ENCODE measurements around the gene RABL6. TPM values are rescaled to one million over a fixed set of nuclear protein-coding genes. Genes with fewer than 3 reads are reported as not detected.

RABL6 gene
- total RNA-seq, 1 donor from 2014 or later, result 68.2 TPM

- no peaks in the 10 kb centered on the region for H3K27me3 ChIP-seq
- H3K4me1 ChIP-seq, result peaks cover 20% of the 10 kb centered on the region
- no peak overlapping the region for H3K4me3 ChIP-seq
- DNase-seq (no peak), ATAC-seq (no peak)
- TF ChIP-seq, protein P1, sequence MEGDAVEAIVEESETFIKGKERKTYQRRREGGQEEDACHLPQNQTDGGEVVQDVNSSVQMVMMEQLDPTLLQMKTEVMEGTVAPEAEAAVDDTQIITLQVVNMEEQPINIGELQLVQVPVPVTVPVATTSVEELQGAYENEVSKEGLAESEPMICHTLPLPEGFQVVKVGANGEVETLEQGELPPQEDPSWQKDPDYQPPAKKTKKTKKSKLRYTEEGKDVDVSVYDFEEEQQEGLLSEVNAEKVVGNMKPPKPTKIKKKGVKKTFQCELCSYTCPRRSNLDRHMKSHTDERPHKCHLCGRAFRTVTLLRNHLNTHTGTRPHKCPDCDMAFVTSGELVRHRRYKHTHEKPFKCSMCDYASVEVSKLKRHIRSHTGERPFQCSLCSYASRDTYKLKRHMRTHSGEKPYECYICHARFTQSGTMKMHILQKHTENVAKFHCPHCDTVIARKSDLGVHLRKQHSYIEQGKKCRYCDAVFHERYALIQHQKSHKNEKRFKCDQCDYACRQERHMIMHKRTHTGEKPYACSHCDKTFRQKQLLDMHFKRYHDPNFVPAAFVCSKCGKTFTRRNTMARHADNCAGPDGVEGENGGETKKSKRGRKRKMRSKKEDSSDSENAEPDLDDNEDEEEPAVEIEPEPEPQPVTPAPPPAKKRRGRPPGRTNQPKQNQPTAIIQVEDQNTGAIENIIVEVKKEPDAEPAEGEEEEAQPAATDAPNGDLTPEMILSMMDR (IDR thresholded peaks at IDR 0.05), result no peak
- peaks cover 35% of the 10 kb centered on the region for H3K36me3 ChIP-seq
- H3K9me3 ChIP-seq, result no peaks in the 10 kb centered on the region
- intact Hi-C loops (cut with DNase I), result no loop called here
- H3K27ac ChIP-seq, result no peak overlapping the region
Observed at GRCh38 chr9:136860529-136860928, 52.8 kb downstream of the RABL6 start.

GRCh38 chr9:136860933-136861873, 53.5 kb downstream of the RABL6 start:
- peaks cover 20% of the 10 kb centered on the region for H3K4me1 ChIP-seq
- DNase-seq, result no peak
- no peak overlapping the region for H3K27ac ChIP-seq
- H3K36me3 ChIP-seq, result peaks cover 35% of the 10 kb centered on the region
- no peak for ATAC-seq
- H3K27me3 ChIP-seq, result no peaks in the 10 kb centered on the region
- no peaks in the 10 kb centered on the region for H3K9me3 ChIP-seq
- TF ChIP-seq, protein P1 (IDR thresholded peaks at IDR 0.05), result no peak
- intact Hi-C loops (cut with DNase I), result no loop called here
- H3K4me3 ChIP-seq, result no peak overlapping the region

- no peak for ATAC-seq
- Histone ChIP-seq H3K9me3 (no peaks in the 10 kb centered on the region), H3K27ac (no peak overlapping the region), H3K27me3 (no peaks in the 10 kb centered on the region), H3K36me3 (peaks cover 35% of the 10 kb centered on the region), H3K4me1 (peaks cover 22% of the 10 kb centered on the region), H3K4me3 (no peak overlapping the region)
- TF ChIP-seq, protein P1 (IDR thresholded peaks at IDR 0.05), result no peak
- no peak for DNase-seq
- intact Hi-C loops (cut with DNase I), result no loop called here
Observed at GRCh38 chr9:136861874-136862457, 54.2 kb downstream of the RABL6 start.

- intact Hi-C loops (cut with DNase I), result no loop called here
- TF ChIP-seq, protein P1 (IDR thresholded peaks at IDR 0.05), result no peak
- Histone ChIP-seq H3K4me1 (peaks cover 27% of the 10 kb centered on the region), H3K27ac (no peak overlapping the region), H3K9me3 (no peaks in the 10 kb centered on the region), H3K27me3 (no peaks in the 10 kb centered on the region), H3K36me3 (peaks cover 35% of the 10 kb centered on the region), H3K4me3 (no peak overlapping the region)
- ATAC-seq (no peak), DNase-seq (no peak)
Observed at GRCh38 chr9:136862849-136863622, 55.3 kb downstream of the RABL6 start.

- intact Hi-C loops (cut with DNase I), result no loop called here
- Histone ChIP-seq H3K27ac (no peak overlapping the region), H3K4me3 (no peak overlapping the region), H3K4me1 (peaks cover 27% of the 10 kb centered on the region), H3K36me3 (peaks cover 35% of the 10 kb centered on the region), H3K27me3 (no peaks in the 10 kb centered on the region), H3K9me3 (no peaks in the 10 kb centered on the region)
- TF ChIP-seq, protein P1 (IDR thresholded peaks at IDR 0.05), result no peak
- no peak for ATAC-seq
- no peak for DNase-seq
Observed at GRCh38 chr9:136863623-136864273, 56.0 kb downstream of the RABL6 start.

Measured in upper lobe of right lung (tissue), 1 donor.